PC-3 (cell line): ENCODE results near the gene HOXC5.

Experiments used
- CTCF ChIP-seq: fragments of 300-600 bp; sonication (generic); conservative IDR thresholded peaks from 2 replicates; pipeline ENCODE4 v1.5.1; 2017; ENCODE audit warnings: antibody characterized with exemption, low read depth, mild to moderate bottlenecking, low read length
- EZH2 ChIP-seq: fragments of 300-600 bp; sonication (generic); IDR thresholded peaks from one replicate; pipeline ENCODE4 v1.6.1; 2017; ENCODE audit warnings: antibody characterized with exemption, mild to moderate bottlenecking, low read length; ENCODE audit not compliant: unreplicated experiment
- EZH2phosphoT487 ChIP-seq: fragments of 300-600 bp; sonication (generic); IDR thresholded peaks from 2 replicates; pipeline ENCODE4 v1.6.1; 2018; ENCODE audit warnings: mild to moderate bottlenecking, antibody characterized with exemption, low read length, borderline replicate concordance

GRCh38 chr12:54056110-54056509, 23.3 kb downstream of the HOXC5 start:
- TF ChIP-seq EZH2phosphoT487: no peak
- TF ChIP-seq CTCF: no peak
- TF ChIP-seq EZH2: no peak
